Tibial nerve (tissue), 4 donors: ENCODE results near the gene ZGLP1. TPM values are rescaled to one million over a fixed set of nuclear protein-coding genes. Genes with fewer than 3 reads are reported as not detected.

Experiments
- DNase-seq, 2 donors: peaks; one replicate each; pipeline ENCODE4 v3.0.0-alpha.2; 2019; ENCODE audit warnings: low spot score in 2 of 2
- H3K27ac ChIP-seq, 4 donors: fragments of 200-600 bp; sonication (generic) in 3 of 4; one replicate each; pipeline ENCODE4 v1.5.1; 2017 to 2019; ENCODE audit warnings: mild to moderate bottlenecking in 1 of 4
- H3K27me3 ChIP-seq, 2 donors: fragments of 200-600 bp; sonication (generic) in 1 of 2; one replicate each; pipeline versions ENCODE4 v1.5.1 to v1.6.0; 2017 to 2019
- H3K36me3 ChIP-seq, 3 donors: fragments of 200-600 bp; sonication (generic); one replicate each; pipeline ENCODE4 v1.5.1; 2018 to 2019
- H3K4me1 ChIP-seq, 4 donors: fragments of 200-600 bp; sonication (generic) in 3 of 4; one replicate each; pipeline ENCODE4 v1.5.1; 2017 to 2019
- H3K4me3 ChIP-seq, 4 donors: fragments of 200-600 bp; sonication (generic) in 3 of 4; one replicate each; pipeline ENCODE4 v1.5.1; 2017 to 2019; ENCODE audit warnings: mild to moderate bottlenecking in 1 of 4, moderate library complexity in 1 of 4
- H3K9me3 ChIP-seq, 4 donors: fragments of 200-600 bp; sonication (generic) in 3 of 4; one replicate each; pipeline ENCODE4 v1.5.1; 2017 to 2019
- EP300 ChIP-seq, 2 donors: sonication (generic); formaldehyde crosslinking; IDR thresholded peaks; one replicate each; pipeline ENCODE4 v1.6.1; 2017; ENCODE audit warnings: antibody characterized with exemption in 2 of 2, mild to moderate bottlenecking in 1 of 2
- POLR2A ChIP-seq, 2 donors: fragments of 450-650 bp; IDR thresholded peaks; one replicate each; pipeline ENCODE4 v1.6.1; 2017; ENCODE audit warnings: antibody characterized with exemption in 2 of 2, mild to moderate bottlenecking in 2 of 2, moderate library complexity in 2 of 2
- WGBS, 2 donors: methylation state at CpG; one replicate each; pipeline ENCODE4 v1.1.5; 2018; 5-methylcytosine and 5-hydroxymethylcytosine counted together
- total RNA-seq, 4 donors: library from RNA; depleted of rRNA; stranded (reverse); fragments of >200 nt; gene quantifications; one replicate each; pipeline ENCODE4 v1.1.0, GENCODE V29; 2016
- TF ChIP-seq, protein P1 (sequence below), 5 experiments: fragments of 200-600 bp in 3 of 5; fragments of 450-650 bp in 2 of 5; sonication (generic) in 3 of 5; IDR thresholded peaks; one replicate each; pipeline ENCODE4 v1.5.1; 2016 to 2019; ENCODE audit warnings: antibody characterized with exemption in 5 of 5, mild to moderate bottlenecking in 3 of 5, moderate library complexity in 2 of 5

Gene ZGLP1
- 1 to 10 TPM; 2.9 to 4.5 (median 3.5) TPM for total RNA-seq

- DNase-seq: no peak
- Histone ChIP-seq H3K36me3 (peaks cover 0 to 41% (median 0%) of the 10 kb centered on the region in 3 donors), H3K27me3 (no peaks in the 10 kb centered on the region), H3K9me3 (no peaks in the 10 kb centered on the region), H3K4me3 (no peak within 1 kb of the TSS), H3K4me1 (peaks cover 0 to 2% (median 0%) of the 10 kb centered on the region in 4 donors), H3K27ac (no peak within 1 kb of the TSS)
- TF ChIP-seq EP300 (IDR thresholded peaks at IDR 0.05) (no peak), POLR2A (IDR thresholded peaks at IDR 0.05) (no peak)
- TF ChIP-seq, protein P1, sequence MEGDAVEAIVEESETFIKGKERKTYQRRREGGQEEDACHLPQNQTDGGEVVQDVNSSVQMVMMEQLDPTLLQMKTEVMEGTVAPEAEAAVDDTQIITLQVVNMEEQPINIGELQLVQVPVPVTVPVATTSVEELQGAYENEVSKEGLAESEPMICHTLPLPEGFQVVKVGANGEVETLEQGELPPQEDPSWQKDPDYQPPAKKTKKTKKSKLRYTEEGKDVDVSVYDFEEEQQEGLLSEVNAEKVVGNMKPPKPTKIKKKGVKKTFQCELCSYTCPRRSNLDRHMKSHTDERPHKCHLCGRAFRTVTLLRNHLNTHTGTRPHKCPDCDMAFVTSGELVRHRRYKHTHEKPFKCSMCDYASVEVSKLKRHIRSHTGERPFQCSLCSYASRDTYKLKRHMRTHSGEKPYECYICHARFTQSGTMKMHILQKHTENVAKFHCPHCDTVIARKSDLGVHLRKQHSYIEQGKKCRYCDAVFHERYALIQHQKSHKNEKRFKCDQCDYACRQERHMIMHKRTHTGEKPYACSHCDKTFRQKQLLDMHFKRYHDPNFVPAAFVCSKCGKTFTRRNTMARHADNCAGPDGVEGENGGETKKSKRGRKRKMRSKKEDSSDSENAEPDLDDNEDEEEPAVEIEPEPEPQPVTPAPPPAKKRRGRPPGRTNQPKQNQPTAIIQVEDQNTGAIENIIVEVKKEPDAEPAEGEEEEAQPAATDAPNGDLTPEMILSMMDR (IDR thresholded peaks at IDR 0.05): no peak
- 90 to 93% methylated on average over 24 of the region's 24 CpGs for WGBS, 2 donors
These were observed at the start of gene ZGLP1 for GRCh38 chr19:10309423-10309822. Gene ZGLP1 (minus strand): TSS chr19:10309815.

GRCh38 chr19:10356431-10356830 is 46.8 kb upstream of the ZGLP1 start:
- peaks cover 3 to 97% (median 12%) of the 10 kb centered on the region in 3 donors for H3K36me3 ChIP-seq
- TF ChIP-seq POLR2A (IDR thresholded peaks at IDR 0.05) (no peak), EP300 (IDR thresholded peaks at IDR 0.05) (no peak)
- TF ChIP-seq, protein P1 (IDR thresholded peaks at IDR 0.05): no peak
- no peak for DNase-seq
- WGBS, 2 donors: 90 to 93% methylated on average over 4 to 11 of the region's 12 CpGs
- no peak overlapping the region for H3K4me3 ChIP-seq
- H3K27ac ChIP-seq: no peak overlapping the region
- no peaks in the 10 kb centered on the region for H3K9me3 ChIP-seq
- no peaks in the 10 kb centered on the region for H3K27me3 ChIP-seq
- H3K4me1 ChIP-seq: peaks cover 0 to 20% (median 0%) of the 10 kb centered on the region in 4 donors

GRCh38 chr19:10353793-10354391 is 44.3 kb upstream of the ZGLP1 start:
- TF ChIP-seq EP300 (IDR thresholded peaks at IDR 0.05): no peak
- TF ChIP-seq POLR2A (IDR thresholded peaks at IDR 0.05): no peak
- TF ChIP-seq, protein P1 (IDR thresholded peaks at IDR 0.05): no peak
- Histone ChIP-seq H3K4me1 (peaks cover 0 to 20% (median 0%) of the 10 kb centered on the region in 4 donors), H3K27me3 (no peaks in the 10 kb centered on the region), H3K9me3 (no peaks in the 10 kb centered on the region), H3K4me3 (peak overlapping the region in 2 of 4 donors; percentile 10 to 45), H3K27ac (peak overlapping the region; percentile 53 to 84 (median 66)), H3K36me3 (peaks cover 3 to 97% (median 15%) of the 10 kb centered on the region in 3 donors)
- WGBS, 2 donors: 76 to 78% methylated on average over 23 to 27 of the region's 32 CpGs
- DNase-seq: peak; percentile 76 to 90

DNA sequence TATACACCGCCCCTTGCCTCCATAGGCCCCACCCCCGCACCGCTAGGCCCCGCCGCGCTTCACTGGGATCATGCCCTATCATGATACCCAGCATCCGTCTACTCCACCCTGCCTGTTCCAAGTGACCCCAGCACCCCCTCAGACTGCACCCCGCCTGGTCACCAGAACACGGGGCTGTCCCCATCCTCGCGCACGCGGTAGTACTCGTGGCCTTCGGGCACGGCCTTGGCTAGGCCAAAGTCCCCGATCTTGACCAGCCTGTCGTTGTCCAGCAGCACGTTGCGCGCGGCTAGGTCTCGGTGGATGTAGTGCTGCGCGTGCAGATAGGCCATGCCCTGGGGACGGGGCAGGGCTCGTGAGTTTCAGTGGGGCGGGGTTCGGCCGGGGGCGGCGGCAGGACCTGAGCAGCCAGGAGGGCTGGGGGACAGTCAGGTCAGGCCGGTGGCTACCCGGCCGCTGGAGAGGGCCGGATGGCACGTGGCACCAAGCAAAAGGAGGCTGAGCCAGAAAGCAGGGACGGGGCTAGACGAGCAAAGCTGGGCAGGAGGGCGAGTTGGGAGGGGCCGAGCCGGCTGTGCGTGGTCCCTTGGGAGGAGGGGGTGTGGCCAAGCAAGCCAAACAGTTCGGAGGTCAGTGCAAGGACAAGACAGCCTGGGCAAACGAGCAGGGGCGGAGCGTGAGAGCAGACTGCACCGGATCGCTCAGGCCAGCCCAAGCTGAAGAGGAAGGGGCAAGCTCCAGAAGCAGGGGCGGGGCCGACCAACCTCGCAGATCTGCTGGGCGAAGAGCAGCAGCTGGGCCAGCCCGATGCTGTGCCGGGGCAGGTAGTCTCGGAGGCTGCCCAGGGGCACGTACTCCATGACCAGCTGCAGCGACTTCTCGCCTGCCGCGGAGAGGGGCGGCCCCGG is 43.4 kb upstream of the ZGLP1 start:
- peaks cover 3 to 91% (median 15%) of the 10 kb centered on the region in 3 donors for H3K36me3 ChIP-seq
- no peaks in the 10 kb centered on the region for H3K9me3 ChIP-seq
- H3K4me3 ChIP-seq: peak overlapping the region in 2 of 4 donors; percentile 10 to 45
- DNase-seq: peak; percentile 76 to 81
- peak overlapping the region; percentile 58 to 84 (median 72) for H3K27ac ChIP-seq
- no peaks in the 10 kb centered on the region for H3K27me3 ChIP-seq
- TF ChIP-seq POLR2A (IDR thresholded peaks at IDR 0.05): no peak
- TF ChIP-seq, protein P1 (IDR thresholded peaks at IDR 0.05): no peak
- peak in 1 of 2 donors; percentile 47 for TF ChIP-seq EP300 (IDR thresholded peaks at IDR 0.05)
- WGBS, 2 donors: 51 to 56% methylated on average over 51 to 56 of the region's 63 CpGs
- H3K4me1 ChIP-seq: peaks cover 0 to 20% (median 0%) of the 10 kb centered on the region in 4 donors
